BE2C (cell line): Measurements from ENCODE around the gene SORBS2.

ENCODE experiments used
- DNase-seq: peaks from one replicate; pipeline ENCODE4 v3.0.0-alpha.2; 2020
- H3K27me3 ChIP-seq: fragments of 250-450 bp; sonication (Bioruptor Pico); 2 replicates; pipeline ENCODE4 v1.5.1; 2020; ENCODE audit warnings: mild to moderate bottlenecking
- H3K36me3 ChIP-seq: fragments of 250-450 bp; sonication (Bioruptor Pico); 2 replicates; pipeline ENCODE4 v1.5.1; 2020; ENCODE audit warnings: mild to moderate bottlenecking
- H3K4me1 ChIP-seq: fragments of 250-450 bp; sonication (Bioruptor Pico); 2 replicates; pipeline ENCODE4 v1.5.1; 2020
- H3K4me3 ChIP-seq: 2 replicates; pipeline ENCODE4 v1.5.1; 2011; ENCODE audit warnings: low read depth, low read length
- H3K9me3 ChIP-seq: fragments of 250-450 bp; sonication (Bioruptor Pico); 2 replicates; pipeline ENCODE4 v1.5.1; 2020
- CTCF ChIP-seq: IDR thresholded peaks from 2 replicates; pipeline ENCODE4 v1.5.1; 2012; ENCODE audit warnings: mild to moderate bottlenecking, low read depth, low read length

The SORBS2 gene

GRCh38 chr4:185554365-185555126, 257.4 kb downstream of the SORBS2 start:
- DNase-seq = no peak
- Histone ChIP-seq H3K9me3 (no peaks in the 10 kb centered on the region), H3K4me3 (no peak overlapping the region), H3K4me1 (peaks cover 3% of the 10 kb centered on the region; the same call in 1 of the 2 replicates), H3K36me3 (no peaks in the 10 kb centered on the region), H3K27me3 (no peaks in the 10 kb centered on the region)
- TF ChIP-seq CTCF = no peak

- Histone ChIP-seq H3K4me1 (no peaks in the 10 kb centered on the region), H3K9me3 (no peaks in the 10 kb centered on the region), H3K4me3 (no peak overlapping the region), H3K36me3 (no peaks in the 10 kb centered on the region), H3K27me3 (no peaks in the 10 kb centered on the region)
- TF ChIP-seq CTCF = no peak
- DNase-seq = no peak
Measured at GRCh38 chr4:185552254-185552653, 259.7 kb downstream of the SORBS2 start.

- no peak overlapping the region for H3K4me3 ChIP-seq
- no peaks in the 10 kb centered on the region for H3K27me3 ChIP-seq
- DNase-seq = no peak
- H3K4me1 ChIP-seq = no peaks in the 10 kb centered on the region
- no peaks in the 10 kb centered on the region for H3K9me3 ChIP-seq
- H3K36me3 ChIP-seq = no peaks in the 10 kb centered on the region
- no peak for TF ChIP-seq CTCF
Measured at GRCh38 chr4:185550933-185551332, 261.1 kb downstream of the SORBS2 start.

GRCh38 chr4:185549095-185549639, 262.8 kb downstream of the SORBS2 start:
- Histone ChIP-seq H3K4me1 (no peaks in the 10 kb centered on the region), H3K36me3 (no peaks in the 10 kb centered on the region), H3K27me3 (no peaks in the 10 kb centered on the region), H3K4me3 (no peak overlapping the region), H3K9me3 (no peaks in the 10 kb centered on the region)
- no peak for DNase-seq
- no peak for TF ChIP-seq CTCF

- no peak for TF ChIP-seq CTCF
- no peak overlapping the region for H3K4me3 ChIP-seq
- H3K4me1 ChIP-seq = no peaks in the 10 kb centered on the region
- H3K9me3 ChIP-seq = no peaks in the 10 kb centered on the region
- no peak for DNase-seq
- no peaks in the 10 kb centered on the region for H3K36me3 ChIP-seq
- H3K27me3 ChIP-seq = no peaks in the 10 kb centered on the region
Measured at GRCh38 chr4:185548587-185548986, 263.4 kb downstream of the SORBS2 start.

- no peak for TF ChIP-seq CTCF
- no peak for DNase-seq
- Histone ChIP-seq H3K4me3 (no peak overlapping the region), H3K9me3 (no peaks in the 10 kb centered on the region), H3K27me3 (no peaks in the 10 kb centered on the region), H3K36me3 (no peaks in the 10 kb centered on the region), H3K4me1 (no peaks in the 10 kb centered on the region)
Measured at GRCh38 chr4:185546335-185546734, 265.7 kb downstream of the SORBS2 start.
